ENCODE measurements around the gene DPYD. TPM values are rescaled to one million over a fixed set of nuclear protein-coding genes. Genes with fewer than 3 reads are reported as not detected.
A peak's percentile ranks its signal among the peaks of the same experiment; 100 is the strongest.

DPYD gene
- total RNA-seq, 1 experiment from 2014 or later: 0.46 TPM

DNA sequence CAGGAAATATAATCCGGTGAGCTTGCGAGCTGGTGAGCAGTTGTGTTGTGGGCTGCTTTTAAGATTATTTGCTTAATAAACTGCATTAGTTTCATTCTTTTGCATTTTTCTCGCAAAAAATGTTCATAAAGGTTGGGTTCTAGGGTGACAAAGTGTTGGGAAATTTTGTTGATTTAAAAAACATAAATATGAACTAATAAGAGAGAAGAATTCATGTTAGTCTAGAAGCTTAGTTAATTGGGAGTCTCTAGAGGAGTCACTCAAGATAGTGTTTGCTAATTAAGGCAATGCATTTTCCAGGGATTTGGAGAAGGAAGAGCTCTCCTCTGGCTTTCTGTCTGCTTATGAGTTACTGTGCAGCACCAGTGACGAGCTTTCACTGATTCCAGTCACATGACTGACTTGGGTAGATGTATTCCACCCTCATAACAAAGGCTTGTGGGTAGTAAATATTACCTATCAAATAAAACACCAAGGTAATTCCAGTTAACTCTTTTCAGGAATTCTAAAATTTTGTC lies 782.3 kb downstream of the DPYD start:
- ChIA-PET POLR2A (no interaction called here), CTCF (interaction anchor here (0.6 to 1.9 kb wide), 11 partner anchors 11 to 915 kb away, joined by 3 to 10 read pairs (median 3); no protein-coding TSS in a partner anchor)
- H3K4me1 Mint-ChIP-seq: peaks cover 12% of the 10 kb centered on the region
- no peak overlapping the region for H3K27ac Mint-ChIP-seq
- H3K36me3 Mint-ChIP-seq: no peaks in the 10 kb centered on the region
- ATAC-seq (no peak), DNase-seq (ENCODE audit: low spot score) (no peak)
- H3K4me3 Mint-ChIP-seq: no peak overlapping the region
- no peaks in the 10 kb centered on the region for H3K27me3 Mint-ChIP-seq (ENCODE audit: low read depth)
- TF ChIP-seq, protein P1, sequence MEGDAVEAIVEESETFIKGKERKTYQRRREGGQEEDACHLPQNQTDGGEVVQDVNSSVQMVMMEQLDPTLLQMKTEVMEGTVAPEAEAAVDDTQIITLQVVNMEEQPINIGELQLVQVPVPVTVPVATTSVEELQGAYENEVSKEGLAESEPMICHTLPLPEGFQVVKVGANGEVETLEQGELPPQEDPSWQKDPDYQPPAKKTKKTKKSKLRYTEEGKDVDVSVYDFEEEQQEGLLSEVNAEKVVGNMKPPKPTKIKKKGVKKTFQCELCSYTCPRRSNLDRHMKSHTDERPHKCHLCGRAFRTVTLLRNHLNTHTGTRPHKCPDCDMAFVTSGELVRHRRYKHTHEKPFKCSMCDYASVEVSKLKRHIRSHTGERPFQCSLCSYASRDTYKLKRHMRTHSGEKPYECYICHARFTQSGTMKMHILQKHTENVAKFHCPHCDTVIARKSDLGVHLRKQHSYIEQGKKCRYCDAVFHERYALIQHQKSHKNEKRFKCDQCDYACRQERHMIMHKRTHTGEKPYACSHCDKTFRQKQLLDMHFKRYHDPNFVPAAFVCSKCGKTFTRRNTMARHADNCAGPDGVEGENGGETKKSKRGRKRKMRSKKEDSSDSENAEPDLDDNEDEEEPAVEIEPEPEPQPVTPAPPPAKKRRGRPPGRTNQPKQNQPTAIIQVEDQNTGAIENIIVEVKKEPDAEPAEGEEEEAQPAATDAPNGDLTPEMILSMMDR (IDR thresholded peaks at IDR 0.05): peak; percentile 1; the same call in 1 of the 2 replicates
- TF ChIP-seq JUN (CRISPR knock-in tag; IDR thresholded peaks at IDR 0.05) (no peak), ZNF396 (CRISPR knock-in tag; IDR thresholded peaks at IDR 0.05; ENCODE audit: borderline replicate concordance) (no peak)
- TF ChIP-seq, protein P2, sequence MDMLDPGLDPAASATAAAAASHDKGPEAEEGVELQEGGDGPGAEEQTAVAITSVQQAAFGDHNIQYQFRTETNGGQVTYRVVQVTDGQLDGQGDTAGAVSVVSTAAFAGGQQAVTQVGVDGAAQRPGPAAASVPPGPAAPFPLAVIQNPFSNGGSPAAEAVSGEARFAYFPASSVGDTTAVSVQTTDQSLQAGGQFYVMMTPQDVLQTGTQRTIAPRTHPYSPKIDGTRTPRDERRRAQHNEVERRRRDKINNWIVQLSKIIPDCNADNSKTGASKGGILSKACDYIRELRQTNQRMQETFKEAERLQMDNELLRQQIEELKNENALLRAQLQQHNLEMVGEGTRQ (CRISPR knock-in tag; IDR thresholded peaks at IDR 0.05): 0 out of 2 replicates have a peak, but pooled peaks have one; percentile 9
- H3K9me3 Mint-ChIP-seq: no peaks in the 10 kb centered on the region

DNA sequence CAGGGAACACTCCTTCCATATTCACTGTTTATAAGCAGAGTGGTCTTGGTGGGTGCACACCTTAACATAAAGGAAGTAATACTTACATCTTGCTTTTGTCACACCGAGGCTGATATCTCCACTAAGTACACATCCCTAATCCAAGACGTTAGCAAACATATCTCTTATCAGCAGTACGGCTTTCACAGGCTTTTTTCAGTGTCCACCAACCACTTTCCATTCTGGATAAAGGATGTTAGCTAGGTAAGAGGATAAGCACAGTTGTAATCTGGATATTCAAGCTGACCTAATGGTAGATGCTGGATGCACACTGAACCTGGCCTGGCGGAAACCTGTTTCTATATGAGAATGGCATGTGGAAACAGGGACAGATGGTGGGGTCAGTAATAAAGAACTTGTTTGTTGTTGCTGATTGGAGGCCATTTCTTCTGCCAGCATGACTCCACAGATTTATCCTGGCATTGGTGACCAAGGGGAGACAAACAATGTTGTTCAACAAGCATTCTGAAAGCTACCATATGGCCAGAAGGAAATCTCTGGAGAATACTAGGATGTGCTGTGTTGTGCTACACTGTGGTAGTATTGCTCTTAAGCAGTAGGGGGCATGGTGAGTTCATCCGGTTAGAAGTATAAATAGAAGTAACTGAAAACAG lies 782.8 kb downstream of the DPYD start:
- H3K27ac Mint-ChIP-seq: no peak overlapping the region
- peak; percentile 98 for ATAC-seq

DNA sequence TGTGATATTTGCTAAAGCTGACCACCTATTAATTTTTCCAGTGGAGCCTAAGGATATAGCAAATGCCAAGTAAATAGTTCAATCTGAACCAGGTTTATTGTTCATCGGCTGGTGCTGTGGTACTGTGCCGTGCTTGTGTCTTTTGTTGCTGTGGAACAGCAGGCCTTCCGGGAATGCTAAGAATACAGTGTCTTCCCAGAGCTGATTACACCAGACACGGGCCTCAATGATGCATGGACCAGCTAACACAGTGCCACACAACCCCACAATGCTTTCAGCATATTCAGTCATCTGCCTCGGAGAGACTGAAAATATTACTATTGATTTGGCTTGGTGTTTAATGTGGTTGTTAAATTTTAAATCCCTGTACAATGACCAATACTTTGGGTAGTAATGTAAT lies 783.8 kb downstream of the DPYD start:
- DNase-seq (ENCODE audit: low spot score) (no peak), ATAC-seq (no peak)
- ChIA-PET CTCF (no interaction called here), POLR2A (no interaction called here)
- Mint-ChIP-seq H3K4me1 (peaks cover 12% of the 10 kb centered on the region), H3K9me3 (no peaks in the 10 kb centered on the region), H3K4me3 (no peak overlapping the region), H3K27ac (no peak overlapping the region), H3K27me3 (ENCODE audit: low read depth) (no peaks in the 10 kb centered on the region), H3K36me3 (no peaks in the 10 kb centered on the region)
- TF ChIP-seq GTF2I (CRISPR knock-in tag; conservative IDR thresholded peaks at IDR 0.05): no peak
- TF ChIP-seq, protein P3, sequence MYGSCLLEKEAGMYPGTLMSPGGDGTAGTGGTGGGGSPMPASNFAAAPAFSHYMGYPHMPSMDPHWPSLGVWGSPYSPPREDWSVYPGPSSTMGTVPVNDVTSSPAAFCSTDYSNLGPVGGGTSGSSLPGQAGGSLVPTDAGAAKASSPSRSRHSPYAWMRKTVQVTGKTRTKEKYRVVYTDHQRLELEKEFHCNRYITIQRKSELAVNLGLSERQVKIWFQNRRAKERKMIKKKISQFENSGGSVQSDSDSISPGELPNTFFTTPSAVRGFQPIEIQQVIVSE (CRISPR knock-in tag; IDR thresholded peaks at IDR 0.05; ENCODE audit: borderline replicate concordance): no peak
- TF ChIP-seq, protein P4, sequence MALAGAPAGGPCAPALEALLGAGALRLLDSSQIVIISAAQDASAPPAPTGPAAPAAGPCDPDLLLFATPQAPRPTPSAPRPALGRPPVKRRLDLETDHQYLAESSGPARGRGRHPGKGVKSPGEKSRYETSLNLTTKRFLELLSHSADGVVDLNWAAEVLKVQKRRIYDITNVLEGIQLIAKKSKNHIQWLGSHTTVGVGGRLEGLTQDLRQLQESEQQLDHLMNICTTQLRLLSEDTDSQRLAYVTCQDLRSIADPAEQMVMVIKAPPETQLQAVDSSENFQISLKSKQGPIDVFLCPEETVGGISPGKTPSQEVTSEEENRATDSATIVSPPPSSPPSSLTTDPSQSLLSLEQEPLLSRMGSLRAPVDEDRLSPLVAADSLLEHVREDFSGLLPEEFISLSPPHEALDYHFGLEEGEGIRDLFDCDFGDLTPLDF (CRISPR knock-in tag; IDR thresholded peaks at IDR 0.05): no peak
- no peak for TF ChIP-seq ZNF121 (CRISPR knock-in tag; IDR thresholded peaks at IDR 0.05)
- TF ChIP-seq, protein P5, sequence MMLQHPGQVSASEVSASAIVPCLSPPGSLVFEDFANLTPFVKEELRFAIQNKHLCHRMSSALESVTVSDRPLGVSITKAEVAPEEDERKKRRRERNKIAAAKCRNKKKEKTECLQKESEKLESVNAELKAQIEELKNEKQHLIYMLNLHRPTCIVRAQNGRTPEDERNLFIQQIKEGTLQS (CRISPR knock-in tag; conservative IDR thresholded peaks at IDR 0.05): no peak
- no peak for TF ChIP-seq CREB1 (CRISPR knock-in tag; IDR thresholded peaks at IDR 0.05)
- TF ChIP-seq, protein P6, sequence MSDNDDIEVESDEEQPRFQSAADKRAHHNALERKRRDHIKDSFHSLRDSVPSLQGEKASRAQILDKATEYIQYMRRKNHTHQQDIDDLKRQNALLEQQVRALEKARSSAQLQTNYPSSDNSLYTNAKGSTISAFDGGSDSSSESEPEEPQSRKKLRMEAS (CRISPR knock-in tag; IDR thresholded peaks at IDR 0.05): no peak
- TF ChIP-seq ZBTB21 (CRISPR knock-in tag; IDR thresholded peaks at IDR 0.05; ENCODE audit: borderline replicate concordance): no peak
- no peak for TF ChIP-seq FOXP1 (CRISPR knock-in tag; IDR thresholded peaks at IDR 0.05; ENCODE audit: borderline replicate concordance)
- TF ChIP-seq, protein P7, sequence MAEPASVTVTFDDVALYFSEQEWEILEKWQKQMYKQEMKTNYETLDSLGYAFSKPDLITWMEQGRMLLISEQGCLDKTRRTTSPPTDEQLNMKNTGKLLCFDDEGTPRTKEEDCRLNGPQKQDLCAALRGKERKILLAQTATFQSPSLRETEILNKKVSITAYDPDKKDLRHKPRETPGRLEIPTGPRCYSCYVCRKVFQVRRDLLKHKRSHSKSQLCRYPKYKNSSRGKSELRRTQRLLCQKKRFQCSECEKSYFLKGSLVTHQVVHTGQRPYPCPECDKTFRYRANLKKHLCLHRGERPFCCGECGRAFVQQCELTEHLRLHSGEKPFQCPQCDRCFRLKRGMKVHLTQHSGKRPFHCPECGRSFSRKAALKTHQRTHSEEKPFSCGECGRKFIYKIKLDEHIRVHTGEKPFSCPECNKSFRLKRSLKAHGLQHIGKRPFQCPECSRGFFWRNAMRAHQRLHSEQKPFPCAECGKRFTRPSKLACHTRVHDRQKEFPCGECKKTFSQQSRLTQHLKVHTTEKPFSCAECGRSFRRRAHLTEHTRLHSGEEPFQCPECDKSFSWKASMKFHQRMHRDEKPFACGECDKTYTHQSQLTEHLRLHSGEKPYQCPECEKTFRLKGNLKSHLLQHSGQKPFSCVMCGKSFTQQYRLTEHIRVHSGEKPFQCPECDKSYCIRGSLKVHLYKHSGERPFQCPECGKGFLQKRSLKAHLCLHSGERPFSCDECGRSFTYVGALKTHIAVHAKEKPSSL (CRISPR knock-in tag; conservative IDR thresholded peaks at IDR 0.05): no peak

More for the DNA sequence above, 782.8 kb downstream of the DPYD start:
- Mint-ChIP-seq H3K4me3 (no peak overlapping the region), H3K9me3 (no peaks in the 10 kb centered on the region), H3K36me3 (no peaks in the 10 kb centered on the region), H3K27me3 (ENCODE audit: low read depth) (no peaks in the 10 kb centered on the region), H3K4me1 (peaks cover 12% of the 10 kb centered on the region)
- TF ChIP-seq SMAD3 (CRISPR knock-in tag; IDR thresholded peaks at IDR 0.05; ENCODE audit: borderline replicate concordance) (no peak), RELA (CRISPR knock-in tag; IDR thresholded peaks at IDR 0.05; ENCODE audit: borderline replicate concordance) (no peak), TEAD1 (CRISPR knock-in tag; IDR thresholded peaks at IDR 0.05) (no peak), FOXK1 (CRISPR knock-in tag; IDR thresholded peaks at IDR 0.05) (no peak), ZNF219 (CRISPR knock-in tag; IDR thresholded peaks at IDR 0.05; ENCODE audit: borderline replicate concordance) (no peak)
- TF ChIP-seq, protein P1 (IDR thresholded peaks at IDR 0.05): peak; percentile 44; the same call in 1 of the 2 replicates
- ChIA-PET POLR2A (no interaction called here), CTCF (interaction anchor here (0.5 to 1.9 kb wide), 12 partner anchors 10 to 916 kb away, joined by 3 to 10 read pairs (median 3); no protein-coding TSS in a partner anchor)
- DNase-seq (ENCODE audit: low spot score): no peak

Measured in WTC11 (cell line).